GM19328 (cell line): Measurements from ENCODE around the gene PIEZO2.

Experiments used
- ATAC-seq: cut with Tn5 transposase; IDR thresholded peaks from one replicate; pipeline ENCODE4 v1.9.1; 2021; ENCODE audit warnings: mild to moderate bottlenecking, moderate library complexity; ENCODE audit not compliant: unreplicated experiment

The PIEZO2 gene

GRCh38 chr18:10707294-10707693, 442.1 kb downstream of the PIEZO2 start:
- ATAC-seq: no peak

GRCh38 chr18:10705786-10706185, 443.6 kb downstream of the PIEZO2 start:
- no peak for ATAC-seq

- no peak for ATAC-seq
These were observed 444.1 kb downstream of the PIEZO2 start for GRCh38 chr18:10705291-10705690.

GRCh38 chr18:10702206-10702605, 447.2 kb downstream of the PIEZO2 start:
- no peak for ATAC-seq

GRCh38 chr18:10690366-10690765, 459.0 kb downstream of the PIEZO2 start:
- no peak for ATAC-seq

GRCh38 chr18:10690035-10690329, 459.4 kb downstream of the PIEZO2 start:
- ATAC-seq: no peak

GRCh38 chr18:10689236-10690034, 459.9 kb downstream of the PIEZO2 start:
- ATAC-seq: no peak

- no peak for ATAC-seq
These were observed 460.6 kb downstream of the PIEZO2 start for GRCh38 chr18:10688766-10689165.

- ATAC-seq: no peak
These were observed 462.0 kb downstream of the PIEZO2 start for GRCh38 chr18:10687161-10687925.

- no peak for ATAC-seq
These were observed 463.1 kb downstream of the PIEZO2 start for GRCh38 chr18:10686308-10686707.

- ATAC-seq: no peak
These were observed 463.9 kb downstream of the PIEZO2 start for GRCh38 chr18:10685484-10685883.

GRCh38 chr18:10682368-10682714, 467.0 kb downstream of the PIEZO2 start:
- ATAC-seq: no peak

- ATAC-seq: no peak
These were observed 467.6 kb downstream of the PIEZO2 start for GRCh38 chr18:10681581-10682367.

GRCh38 chr18:10680271-10680596, 469.1 kb downstream of the PIEZO2 start:
- ATAC-seq: no peak

- no peak for ATAC-seq
These were observed 469.7 kb downstream of the PIEZO2 start for GRCh38 chr18:10679557-10680270.

- no peak for ATAC-seq
These were observed 477.9 kb downstream of the PIEZO2 start for GRCh38 chr18:10671441-10671840.

- ATAC-seq: no peak
These were observed 478.5 kb downstream of the PIEZO2 start for GRCh38 chr18:10670856-10671255.

- no peak for ATAC-seq
These were observed 479.8 kb downstream of the PIEZO2 start for GRCh38 chr18:10669441-10670100.

GRCh38 chr18:10663750-10664149, 485.6 kb downstream of the PIEZO2 start:
- no peak for ATAC-seq

GRCh38 chr18:10661317-10661716, 488.1 kb downstream of the PIEZO2 start:
- no peak for ATAC-seq
